Glutamatergic neuron (in vitro differentiated cells): ENCODE results near the gene HSPA12A. TPM values are rescaled to one million over a fixed set of nuclear protein-coding genes. Genes with fewer than 3 reads are reported as not detected.

ENCODE experiments used
- DNase-seq: peaks from one replicate; pipeline ENCODE4 v3.0.0; 2022
- H3K27ac Mint-ChIP-seq: one replicate; pipeline ENCODE4 v1.8.0; 2020; ENCODE audit warnings: mild to moderate bottlenecking, mixed read lengths, inconsistent platforms; ENCODE audit not compliant: unreplicated experiment
- H3K27me3 Mint-ChIP-seq: one replicate; pipeline ENCODE4 v1.8.0; 2020; ENCODE audit warnings: mild to moderate bottlenecking, moderate library complexity, mixed read lengths, inconsistent platforms; ENCODE audit not compliant: unreplicated experiment
- H3K36me3 Mint-ChIP-seq: one replicate; pipeline ENCODE4 v1.8.0; 2020; ENCODE audit warnings: mild to moderate bottlenecking, mixed read lengths, inconsistent platforms; ENCODE audit not compliant: unreplicated experiment
- H3K4me1 Mint-ChIP-seq: one replicate; pipeline ENCODE4 v1.8.0; 2020; ENCODE audit warnings: mild to moderate bottlenecking, low read depth, mixed read lengths, inconsistent platforms; ENCODE audit not compliant: unreplicated experiment
- H3K4me3 Mint-ChIP-seq: one replicate; pipeline ENCODE4 v1.8.0; 2020; ENCODE audit warnings: mild to moderate bottlenecking, mixed read lengths, inconsistent platforms; ENCODE audit not compliant: unreplicated experiment
- H3K9me3 Mint-ChIP-seq: one replicate; pipeline ENCODE4 v1.8.0; 2020; ENCODE audit warnings: mild to moderate bottlenecking, moderate library complexity, mixed read lengths, inconsistent platforms; ENCODE audit not compliant: unreplicated experiment
- total RNA-seq: library from RNA; stranded (reverse); fragmentation: NEBNext Ultra II Directional; extraction: Animal tissue kit (Norgen Biotek cat#: 25700); gene quantifications from one replicate; pipeline ENCODE4 v1.2.1, GENCODE V29; 2021; ENCODE audit not compliant: unreplicated experiment
- TF ChIP-seq, protein P1 (sequence below): fragments of 200-600 bp; sonication (generic); IDR thresholded peaks from one replicate; pipeline ENCODE4 v1.5.0; 2021; ENCODE audit not compliant: partially characterized antibody, unreplicated experiment

Gene HSPA12A
- total RNA-seq, 1 donor from 2014 or later = 75.0 TPM

DNA sequence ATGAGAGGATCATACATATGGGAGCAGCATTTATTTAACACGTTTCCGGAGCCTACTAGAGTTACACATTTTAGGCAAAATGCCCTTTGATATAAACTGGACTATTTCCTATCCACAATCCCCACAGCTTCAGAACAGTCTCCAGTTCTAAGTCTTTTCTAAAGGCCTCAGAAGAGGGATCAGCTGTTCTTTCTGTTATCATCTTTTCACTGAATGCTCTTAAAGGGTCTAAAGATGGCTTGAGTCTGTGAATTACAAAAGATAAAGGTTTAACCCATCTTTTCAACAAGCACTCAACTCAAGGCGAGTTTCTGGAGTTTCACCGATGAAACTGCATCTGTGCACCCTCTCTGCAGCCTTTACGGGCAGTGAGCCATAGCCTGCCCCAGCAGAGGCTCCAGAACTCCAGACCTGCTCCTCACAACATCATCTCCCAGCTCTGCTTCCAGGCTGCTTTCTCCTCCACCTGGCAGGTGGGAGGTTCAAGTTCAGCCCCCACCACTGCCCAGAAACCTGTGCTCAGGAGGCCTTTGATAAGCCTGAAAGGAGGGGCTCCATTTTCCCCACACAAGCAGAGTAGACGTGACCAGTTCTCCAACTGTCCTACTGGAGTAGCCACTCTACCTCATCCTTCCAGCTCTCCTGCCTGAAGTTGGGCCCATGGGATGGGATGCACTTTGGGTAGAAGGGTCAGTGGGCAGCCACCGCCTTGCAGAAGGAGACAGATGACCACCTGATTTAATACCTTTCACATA is 53.4 kb downstream of the HSPA12A start:
- no peak for DNase-seq
- TF ChIP-seq, protein P1, sequence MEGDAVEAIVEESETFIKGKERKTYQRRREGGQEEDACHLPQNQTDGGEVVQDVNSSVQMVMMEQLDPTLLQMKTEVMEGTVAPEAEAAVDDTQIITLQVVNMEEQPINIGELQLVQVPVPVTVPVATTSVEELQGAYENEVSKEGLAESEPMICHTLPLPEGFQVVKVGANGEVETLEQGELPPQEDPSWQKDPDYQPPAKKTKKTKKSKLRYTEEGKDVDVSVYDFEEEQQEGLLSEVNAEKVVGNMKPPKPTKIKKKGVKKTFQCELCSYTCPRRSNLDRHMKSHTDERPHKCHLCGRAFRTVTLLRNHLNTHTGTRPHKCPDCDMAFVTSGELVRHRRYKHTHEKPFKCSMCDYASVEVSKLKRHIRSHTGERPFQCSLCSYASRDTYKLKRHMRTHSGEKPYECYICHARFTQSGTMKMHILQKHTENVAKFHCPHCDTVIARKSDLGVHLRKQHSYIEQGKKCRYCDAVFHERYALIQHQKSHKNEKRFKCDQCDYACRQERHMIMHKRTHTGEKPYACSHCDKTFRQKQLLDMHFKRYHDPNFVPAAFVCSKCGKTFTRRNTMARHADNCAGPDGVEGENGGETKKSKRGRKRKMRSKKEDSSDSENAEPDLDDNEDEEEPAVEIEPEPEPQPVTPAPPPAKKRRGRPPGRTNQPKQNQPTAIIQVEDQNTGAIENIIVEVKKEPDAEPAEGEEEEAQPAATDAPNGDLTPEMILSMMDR = no peak
- Mint-ChIP-seq H3K4me1 (peaks cover 17% of the 10 kb centered on the region), H3K9me3 (peaks cover 4% of the 10 kb centered on the region), H3K4me3 (no peak overlapping the region), H3K27ac (peak overlapping the region; percentile 4), H3K36me3 (peaks cover 7% of the 10 kb centered on the region), H3K27me3 (peaks cover 9% of the 10 kb centered on the region)

DNA sequence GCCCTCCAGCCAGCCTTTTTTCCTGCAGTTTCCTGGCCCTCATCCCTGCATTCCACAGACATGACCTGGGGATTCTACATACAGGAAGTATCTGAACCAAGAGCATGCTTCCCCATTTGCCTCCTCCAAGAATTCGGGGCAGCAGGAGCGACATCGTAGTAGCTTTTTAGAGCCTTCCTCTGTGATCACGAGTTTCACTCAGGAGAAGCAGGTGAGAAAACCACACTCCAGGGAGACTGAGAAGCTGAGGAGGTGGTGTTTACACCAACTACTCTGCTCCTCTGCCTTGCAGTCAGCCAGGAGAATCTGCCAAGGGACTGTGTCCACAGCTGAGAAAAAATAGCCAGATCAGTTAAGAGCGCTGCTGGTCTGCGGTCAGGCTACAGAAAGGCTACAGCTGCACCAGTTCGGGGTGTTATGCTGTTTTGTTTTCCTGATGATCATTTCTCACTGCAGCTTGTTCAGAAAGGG is 54.1 kb downstream of the HSPA12A start:
- Mint-ChIP-seq H3K9me3 (peaks cover 4% of the 10 kb centered on the region), H3K27me3 (peaks cover 9% of the 10 kb centered on the region), H3K36me3 (peaks cover 7% of the 10 kb centered on the region), H3K4me3 (no peak overlapping the region), H3K27ac (no peak overlapping the region), H3K4me1 (peaks cover 17% of the 10 kb centered on the region)
- DNase-seq = no peak
- TF ChIP-seq, protein P1 = no peak

DNA sequence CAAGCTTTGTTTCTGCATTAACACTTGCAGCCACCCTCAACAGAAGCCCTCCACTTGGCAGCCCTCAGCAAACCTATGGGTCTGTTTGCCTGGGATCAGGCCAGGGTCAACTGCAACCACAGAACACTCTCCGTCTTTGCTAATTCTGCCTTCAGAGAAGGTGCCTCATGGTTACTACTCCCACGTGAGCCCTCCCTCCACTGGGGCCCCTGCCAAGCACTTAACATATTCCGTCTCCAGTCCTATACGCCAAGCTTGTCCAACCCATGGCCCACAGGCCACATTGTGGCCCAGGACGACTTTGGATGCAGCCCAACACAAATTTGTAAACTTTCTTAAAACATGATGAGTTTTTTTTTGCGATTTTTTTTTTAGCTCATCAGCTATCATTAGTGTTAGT is 54.7 kb downstream of the HSPA12A start:
- TF ChIP-seq, protein P1 = no peak
- H3K27ac Mint-ChIP-seq = no peak overlapping the region
- DNase-seq = no peak

DNA sequence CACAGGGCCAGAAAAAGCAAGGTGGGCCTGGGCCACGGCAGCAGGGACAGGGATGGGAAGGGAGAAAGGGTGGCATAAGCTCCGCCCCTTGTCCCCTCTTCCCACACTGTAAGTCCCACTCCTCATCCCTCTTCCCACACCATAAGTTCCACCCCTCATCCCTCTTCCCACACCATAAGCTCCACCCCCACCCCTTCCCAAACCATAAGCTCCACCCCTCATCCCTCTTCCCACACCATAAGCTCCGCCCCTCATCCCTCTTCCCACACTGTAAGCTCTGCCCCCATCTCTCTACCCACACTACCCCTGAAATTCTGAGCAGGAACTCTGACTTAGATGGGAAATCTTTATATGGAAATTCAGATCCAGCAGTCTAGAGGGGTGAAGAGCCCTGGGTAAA is 55.7 kb downstream of the HSPA12A start:
- no peak for DNase-seq
- Mint-ChIP-seq H3K4me1 (peaks cover 17% of the 10 kb centered on the region), H3K27me3 (peaks cover 9% of the 10 kb centered on the region), H3K36me3 (peaks cover 7% of the 10 kb centered on the region), H3K27ac (no peak overlapping the region), H3K9me3 (peaks cover 4% of the 10 kb centered on the region), H3K4me3 (no peak overlapping the region)
- TF ChIP-seq, protein P1 = no peak

More for the DNA sequence above, 54.7 kb downstream of the HSPA12A start:
- H3K27me3 Mint-ChIP-seq = peaks cover 11% of the 10 kb centered on the region
- H3K9me3 Mint-ChIP-seq = peaks cover 4% of the 10 kb centered on the region
- H3K4me1 Mint-ChIP-seq = peaks cover 17% of the 10 kb centered on the region
- H3K36me3 Mint-ChIP-seq = peaks cover 7% of the 10 kb centered on the region
- H3K4me3 Mint-ChIP-seq = no peak overlapping the region

DNA sequence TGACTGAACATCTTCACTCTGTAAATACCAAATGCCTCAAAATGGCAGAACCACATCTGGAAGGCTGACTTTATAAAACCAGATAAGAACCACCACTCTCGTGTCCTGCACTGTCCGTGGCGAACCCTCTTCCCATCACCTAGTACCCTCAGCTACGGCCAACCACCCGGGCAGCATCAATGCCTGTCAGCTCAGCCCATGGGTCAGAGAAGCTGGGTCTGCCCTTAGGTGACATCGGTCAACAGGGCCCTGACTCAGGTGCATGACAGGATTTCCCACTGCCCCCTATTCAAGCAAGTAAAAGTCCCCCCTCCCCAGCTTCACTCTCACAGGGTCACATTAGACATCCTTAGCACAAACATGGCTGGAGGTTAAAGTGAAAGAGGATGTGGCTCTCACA is 56.6 kb downstream of the HSPA12A start:
- no peak for DNase-seq
- H3K9me3 Mint-ChIP-seq = peaks cover 4% of the 10 kb centered on the region
- TF ChIP-seq, protein P1 = no peak
- H3K27me3 Mint-ChIP-seq = peaks cover 10% of the 10 kb centered on the region
- no peak overlapping the region for H3K4me3 Mint-ChIP-seq
- H3K36me3 Mint-ChIP-seq = peaks cover 7% of the 10 kb centered on the region
- peaks cover 12% of the 10 kb centered on the region for H3K4me1 Mint-ChIP-seq
- no peak overlapping the region for H3K27ac Mint-ChIP-seq
